ENCODE results near the gene MSI2.

The MSI2 gene

DNA sequence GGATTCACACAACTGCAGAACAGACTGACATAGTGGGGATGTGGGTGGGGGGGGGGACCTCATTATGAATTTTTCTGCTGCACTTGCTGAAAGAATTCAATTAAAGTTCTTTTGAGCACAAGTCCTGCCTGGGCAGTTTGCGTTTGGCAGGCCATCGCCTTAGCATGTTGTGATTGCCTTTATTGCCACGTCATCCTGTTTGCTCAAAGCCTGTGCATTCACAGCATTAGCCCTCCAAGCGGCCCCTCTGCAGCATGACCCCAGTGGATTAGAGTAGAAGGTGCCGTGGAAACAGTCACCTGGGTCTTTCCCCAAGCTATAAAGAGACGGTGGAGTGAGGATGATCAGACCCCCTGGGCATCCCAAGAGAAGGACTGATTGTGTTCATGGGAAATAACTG, 17.2 kb downstream of the MSI2 start:
- DNase-seq, result no peak

DNA sequence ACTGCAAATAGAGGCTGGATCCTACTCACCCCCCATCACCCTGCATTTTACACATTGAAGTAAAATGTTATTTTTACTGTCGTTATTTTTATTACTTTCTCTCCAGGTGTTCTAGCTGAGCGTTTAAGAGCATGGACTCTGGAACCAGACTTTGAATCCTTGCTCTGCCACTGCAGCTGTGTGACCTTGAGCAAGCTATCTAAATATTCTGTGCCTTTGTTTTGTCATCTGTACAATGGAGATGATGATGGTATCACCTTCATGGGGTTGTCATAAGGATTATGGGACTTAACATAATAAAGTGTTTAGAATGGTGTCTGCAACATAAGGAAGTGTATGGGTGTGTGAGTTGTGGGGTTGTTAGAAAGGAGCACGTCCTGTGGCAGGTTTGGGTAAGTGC, 17.8 kb downstream of the MSI2 start:
- DNase-seq, result no peak

DNA sequence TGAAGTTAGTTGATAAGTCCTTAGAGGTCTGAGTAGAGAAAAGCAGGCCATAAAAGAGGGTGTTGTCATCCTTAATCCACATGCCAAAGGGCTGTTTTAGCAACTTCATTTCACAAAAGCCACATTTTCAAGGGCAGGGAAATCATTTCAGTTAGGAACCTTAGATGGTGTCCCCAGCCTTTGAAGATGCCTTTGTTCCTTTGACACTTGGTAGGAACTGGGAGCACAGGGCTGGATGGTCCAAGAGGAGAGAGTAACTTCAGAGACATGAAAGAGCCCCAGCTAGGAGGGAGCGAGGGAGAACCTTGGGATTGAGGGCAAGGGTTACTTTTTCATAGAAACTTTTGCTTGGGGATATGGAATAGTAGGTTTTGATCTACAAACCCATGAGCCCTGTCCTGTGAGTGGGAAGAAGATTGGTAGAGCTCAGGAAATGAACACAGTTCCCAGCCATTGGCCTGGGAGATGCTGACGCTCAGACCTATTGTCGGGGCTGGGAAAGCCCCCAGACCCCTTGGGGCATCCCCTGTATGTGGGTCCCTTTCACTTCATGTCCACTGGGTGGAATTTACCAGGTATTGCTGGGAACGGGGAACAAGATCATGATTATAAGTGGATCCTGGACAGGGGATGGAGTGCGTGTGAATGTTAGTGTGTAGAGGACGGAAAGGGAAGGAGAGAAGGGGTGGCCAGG, 18.9 kb downstream of the MSI2 start:
- DNase-seq, result no peak

DNA sequence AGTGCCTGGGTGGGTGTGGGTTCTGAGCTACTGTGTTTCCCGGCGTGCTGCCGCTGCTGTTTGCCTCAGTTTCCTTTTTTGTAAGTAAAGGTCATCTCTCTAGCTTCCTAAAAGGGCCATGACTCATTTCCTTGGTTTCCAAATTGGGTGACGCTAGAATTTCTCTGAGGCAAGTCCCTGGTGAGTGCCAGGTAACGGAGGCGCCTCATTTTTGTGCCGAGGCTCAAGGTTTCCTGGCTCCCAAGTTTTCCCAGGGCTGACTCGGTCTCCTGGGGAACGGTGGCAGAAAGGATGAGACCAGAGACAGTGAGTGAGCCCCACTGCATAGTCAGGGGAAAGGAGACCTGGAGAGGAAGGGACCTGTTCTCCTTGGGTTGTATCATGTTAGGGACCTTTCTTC, 20.3 kb downstream of the MSI2 start:
- DNase-seq, result no peak

DNA sequence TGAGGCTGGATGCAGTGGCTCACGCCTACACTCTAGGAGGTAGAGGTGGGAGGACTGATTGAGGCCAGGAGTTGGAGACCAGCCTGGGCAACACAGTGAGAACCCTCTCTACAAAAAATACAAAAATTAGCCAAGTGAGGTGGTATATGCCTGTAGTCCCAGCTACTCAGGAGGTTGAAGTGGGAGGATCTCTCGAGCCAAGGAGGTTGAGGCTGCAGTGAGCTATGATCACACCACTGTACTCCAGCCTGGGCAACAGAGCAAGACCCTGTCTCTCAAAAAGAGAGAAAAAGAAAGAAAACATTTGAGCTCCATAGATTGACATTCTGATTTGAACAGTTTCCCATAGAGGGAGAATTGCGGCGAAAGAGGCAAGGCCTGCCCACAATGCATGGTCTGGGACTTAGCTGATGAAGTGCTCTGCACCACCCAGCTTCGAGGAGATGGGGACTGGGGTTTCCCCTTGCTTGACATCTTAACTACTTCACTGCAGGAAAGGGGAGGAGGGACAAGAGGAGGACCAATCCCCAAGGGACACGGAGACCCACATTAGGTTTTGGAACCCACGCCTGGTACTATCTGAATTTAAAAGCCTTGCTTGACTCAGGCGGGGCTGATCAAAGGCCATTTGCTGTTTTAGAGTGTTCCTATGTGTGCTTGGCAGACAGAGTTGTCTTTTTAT, 21.7 kb downstream of the MSI2 start:
- DNase-seq, result no peak

DNA sequence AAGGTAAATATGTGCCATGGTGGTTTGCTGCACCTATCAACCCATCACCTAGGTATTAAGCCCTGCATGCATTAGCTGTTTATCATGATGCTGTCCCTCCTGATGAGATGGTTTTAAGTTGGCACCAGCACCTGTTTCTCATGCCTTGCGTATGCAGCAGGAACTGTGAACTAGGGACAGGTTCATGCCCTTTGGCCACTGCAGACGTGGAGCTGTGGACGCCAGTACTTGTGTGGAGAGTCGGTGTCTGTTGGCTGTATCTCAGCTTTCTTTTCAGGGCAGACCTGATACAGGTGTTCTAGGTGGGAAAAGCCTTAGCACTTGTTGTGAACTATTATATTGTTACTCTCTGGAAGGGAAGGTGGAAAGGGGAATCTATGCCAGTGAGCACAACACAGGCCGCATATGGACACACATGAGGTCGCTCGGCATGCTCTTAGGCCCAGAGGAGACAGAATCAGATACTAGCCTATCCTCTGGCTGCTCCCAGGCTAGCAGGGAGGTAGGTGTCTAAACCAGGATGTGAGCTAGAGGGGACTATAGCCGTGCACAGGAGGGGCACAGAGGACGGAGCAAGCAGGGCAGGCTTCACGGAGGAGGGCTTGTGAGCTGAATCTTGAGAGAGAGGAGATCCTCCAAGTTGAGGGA, 22.5 kb downstream of the MSI2 start:
- DNase-seq, result no peak

DNA sequence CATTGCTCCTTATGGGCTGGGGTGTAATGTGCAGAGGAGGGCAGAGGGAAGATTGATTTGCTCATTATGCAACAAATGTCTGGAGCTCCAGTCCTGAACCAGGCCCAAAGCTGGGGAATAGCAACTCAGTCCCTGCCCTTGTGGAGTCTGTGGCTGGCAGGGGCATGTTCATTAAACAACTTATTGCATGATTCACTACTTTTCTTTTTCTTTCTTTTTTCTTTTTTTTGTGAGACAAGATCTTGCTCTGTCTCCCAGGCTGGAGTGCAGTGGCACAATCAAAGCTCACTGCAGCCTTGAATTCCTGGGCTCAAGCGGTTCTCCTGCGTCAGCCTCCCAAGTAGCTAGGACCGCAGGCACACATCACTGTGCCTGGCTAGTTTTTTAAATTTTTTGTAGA, 23.1 kb downstream of the MSI2 start:
- no peak for DNase-seq

DNA sequence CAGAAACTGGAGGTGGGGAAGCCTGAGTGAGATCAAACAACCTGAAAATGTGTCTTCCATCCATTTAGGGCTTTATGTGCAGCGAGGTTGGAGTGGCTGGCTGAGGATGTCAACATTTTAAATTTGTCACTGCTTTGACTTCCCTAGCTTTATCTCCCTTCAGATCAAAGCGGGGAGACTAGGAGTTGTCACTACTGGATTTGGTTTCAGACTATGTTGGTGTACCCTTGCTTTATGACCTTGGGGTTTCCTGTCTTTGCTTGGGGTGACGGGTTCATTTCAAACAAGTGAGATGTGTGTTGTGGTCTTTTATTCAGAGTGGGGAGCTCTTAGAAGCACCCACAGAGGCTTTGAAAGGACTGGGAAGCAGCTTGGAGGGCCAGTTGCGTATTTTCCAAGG, 25.6 kb downstream of the MSI2 start:
- no peak for DNase-seq

DNA sequence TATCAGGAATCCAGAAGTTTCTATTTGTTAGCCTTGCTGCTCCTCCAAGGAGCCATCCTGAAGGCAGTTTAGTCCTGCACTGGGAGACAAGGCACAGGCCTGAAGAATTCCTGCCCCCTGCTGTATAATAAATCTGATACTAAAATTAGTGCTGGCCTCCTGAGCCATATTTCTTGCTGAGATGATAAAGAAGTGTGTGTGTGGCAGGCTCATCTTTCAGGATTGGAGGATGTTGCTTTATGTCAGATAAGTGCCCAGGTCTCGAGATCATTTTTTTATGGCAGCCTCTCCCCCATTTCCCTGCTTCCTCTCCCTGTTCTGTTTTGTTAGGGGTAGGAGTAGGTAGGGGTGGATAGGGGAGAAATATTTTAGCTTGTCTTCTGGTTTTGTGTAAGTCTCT, 26.0 kb downstream of the MSI2 start:
- DNase-seq, result no peak

DNA sequence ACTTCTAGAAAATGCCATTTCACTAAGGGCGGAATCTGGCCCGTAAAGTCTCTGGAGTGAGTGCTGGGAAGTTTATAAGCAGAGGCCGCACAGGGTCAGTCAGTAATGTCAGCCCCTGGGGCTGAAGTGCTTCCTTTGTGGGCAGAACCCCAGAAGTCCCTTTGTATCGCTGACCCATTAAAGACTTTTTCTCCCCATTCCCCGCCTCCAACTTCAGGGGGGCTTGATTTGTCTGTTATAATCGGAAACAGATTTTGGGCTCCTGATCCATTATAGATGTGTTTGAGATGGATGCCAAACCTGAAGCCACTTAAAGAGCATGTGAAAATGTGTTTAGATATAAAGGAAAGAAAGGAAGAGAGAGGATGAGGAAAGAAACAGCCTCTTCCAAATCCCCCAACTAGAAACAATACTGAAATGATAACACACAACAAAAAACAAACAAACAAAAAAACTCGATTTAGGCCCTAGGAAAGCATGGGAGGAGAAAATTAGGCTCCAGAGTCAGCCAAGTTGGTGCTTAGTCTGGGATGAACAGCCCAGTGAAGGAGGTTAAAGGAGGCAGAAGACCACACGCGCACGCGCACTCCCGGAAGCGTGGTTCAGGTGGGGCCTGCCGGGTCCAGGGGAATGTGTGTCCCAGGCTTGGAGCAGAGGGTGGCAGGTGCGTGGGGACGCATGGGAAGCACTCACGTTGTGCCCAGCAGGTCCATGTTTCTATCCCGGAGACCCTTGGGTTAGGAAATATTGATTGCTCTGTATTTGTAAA, 27.1 kb downstream of the MSI2 start:
- DNase-seq, result no peak

DNA sequence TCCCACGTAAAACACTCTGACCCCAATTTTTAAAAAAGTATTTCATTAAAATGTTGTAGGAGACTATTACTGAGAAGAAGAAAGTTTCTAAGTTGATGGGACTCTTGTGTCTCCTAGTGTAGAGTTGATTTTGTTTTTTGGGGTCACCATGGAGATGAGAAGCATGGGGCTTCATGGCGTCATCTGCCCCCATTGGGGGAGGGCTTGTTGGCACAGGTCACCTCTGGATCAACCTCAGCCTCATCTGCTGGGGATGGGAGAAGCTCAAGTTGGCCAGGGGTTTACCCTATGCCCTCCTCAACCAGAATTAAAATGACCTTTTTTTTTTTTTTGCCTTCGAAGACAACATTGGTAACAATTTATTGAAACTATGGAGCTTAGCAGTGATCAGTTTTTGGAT, 28.3 kb downstream of the MSI2 start:
- no peak for DNase-seq

DNA sequence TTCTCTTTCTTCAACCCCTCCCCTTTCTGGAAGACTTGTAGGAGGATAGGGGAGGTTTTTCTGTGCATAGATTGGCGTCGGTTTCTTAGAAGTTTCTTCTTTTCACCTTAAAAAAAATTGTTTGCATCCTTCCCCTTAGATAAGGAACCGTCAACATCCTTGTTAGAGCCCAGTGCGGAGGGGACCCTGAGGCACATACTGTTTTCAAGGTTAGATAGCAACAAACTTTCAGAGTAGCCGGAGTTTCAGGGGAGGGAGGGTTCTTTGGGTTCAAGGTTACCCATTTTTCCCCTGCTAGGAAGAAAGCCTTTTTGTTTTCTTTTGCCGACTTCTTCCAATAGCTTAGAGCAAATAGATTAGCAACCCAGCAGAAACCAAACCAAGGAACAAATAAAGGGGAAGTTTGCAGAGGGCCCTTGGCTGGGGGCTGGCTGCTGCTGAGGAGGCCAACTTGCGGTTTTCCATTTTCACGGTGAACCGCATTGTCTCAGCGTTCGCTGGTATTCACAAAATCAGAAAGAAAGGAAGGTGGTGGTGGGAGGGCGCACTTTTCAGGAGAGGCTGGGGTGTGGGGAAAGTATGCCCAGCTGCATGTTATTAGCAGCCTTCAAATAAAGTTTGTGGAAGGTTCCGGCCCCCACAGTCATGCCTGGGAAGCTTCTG, 28.8 kb downstream of the MSI2 start:
- peak; percentile 84 for DNase-seq

DNA sequence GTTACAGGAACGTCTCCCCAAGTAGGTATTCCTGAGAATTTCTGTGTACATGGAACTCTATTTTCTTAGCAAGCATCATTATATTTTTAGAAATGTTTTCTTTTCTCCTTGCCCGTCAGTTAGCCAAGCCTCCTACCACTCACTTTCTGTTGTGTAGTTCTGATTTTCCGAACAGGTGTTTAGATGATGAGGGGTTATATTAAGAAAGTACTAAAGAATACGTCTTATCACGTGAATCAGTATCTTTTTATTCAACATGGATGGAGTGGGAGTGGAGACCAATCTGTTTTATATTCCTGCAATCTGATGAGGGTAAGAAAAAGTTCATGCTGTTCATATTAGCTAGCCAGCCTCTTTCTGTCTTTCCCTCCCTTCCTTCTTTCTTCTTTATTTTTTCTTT, 29.4 kb downstream of the MSI2 start:
- DNase-seq, result no peak

DNA sequence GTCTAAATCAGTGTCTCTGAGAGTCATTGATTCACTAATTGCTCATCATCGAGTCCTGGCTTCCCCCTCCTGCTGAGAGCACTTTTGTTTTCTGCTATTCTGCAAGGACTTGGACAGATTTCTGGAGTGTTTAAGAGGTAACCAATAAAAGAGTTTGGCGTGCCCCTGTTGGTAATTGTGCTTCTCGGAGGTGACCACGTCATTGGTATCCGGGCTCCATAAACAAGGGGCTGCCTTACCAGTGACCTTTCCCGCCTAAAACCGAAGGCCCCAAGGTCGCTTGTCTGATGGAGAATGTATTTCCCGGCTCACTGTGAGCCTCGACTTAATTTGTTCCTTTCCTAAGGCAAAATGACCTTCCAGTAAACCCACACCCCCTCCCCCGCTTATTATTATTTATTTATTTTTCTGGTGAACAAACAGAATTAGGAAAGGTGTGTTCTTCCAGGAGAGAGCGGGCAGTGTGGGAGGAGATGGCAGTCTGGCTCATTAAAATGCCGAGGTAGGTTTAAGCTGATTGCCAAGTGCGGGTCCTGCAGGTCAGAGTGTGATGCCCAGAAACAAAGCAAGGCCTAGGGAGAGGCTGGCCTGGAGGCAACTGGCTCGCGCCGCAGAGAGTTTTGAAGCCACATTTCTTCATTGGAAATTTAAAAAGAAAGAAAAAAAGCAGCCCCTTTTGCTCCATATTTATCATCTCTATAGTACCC, 30.2 kb downstream of the MSI2 start:
- no peak for DNase-seq

DNA sequence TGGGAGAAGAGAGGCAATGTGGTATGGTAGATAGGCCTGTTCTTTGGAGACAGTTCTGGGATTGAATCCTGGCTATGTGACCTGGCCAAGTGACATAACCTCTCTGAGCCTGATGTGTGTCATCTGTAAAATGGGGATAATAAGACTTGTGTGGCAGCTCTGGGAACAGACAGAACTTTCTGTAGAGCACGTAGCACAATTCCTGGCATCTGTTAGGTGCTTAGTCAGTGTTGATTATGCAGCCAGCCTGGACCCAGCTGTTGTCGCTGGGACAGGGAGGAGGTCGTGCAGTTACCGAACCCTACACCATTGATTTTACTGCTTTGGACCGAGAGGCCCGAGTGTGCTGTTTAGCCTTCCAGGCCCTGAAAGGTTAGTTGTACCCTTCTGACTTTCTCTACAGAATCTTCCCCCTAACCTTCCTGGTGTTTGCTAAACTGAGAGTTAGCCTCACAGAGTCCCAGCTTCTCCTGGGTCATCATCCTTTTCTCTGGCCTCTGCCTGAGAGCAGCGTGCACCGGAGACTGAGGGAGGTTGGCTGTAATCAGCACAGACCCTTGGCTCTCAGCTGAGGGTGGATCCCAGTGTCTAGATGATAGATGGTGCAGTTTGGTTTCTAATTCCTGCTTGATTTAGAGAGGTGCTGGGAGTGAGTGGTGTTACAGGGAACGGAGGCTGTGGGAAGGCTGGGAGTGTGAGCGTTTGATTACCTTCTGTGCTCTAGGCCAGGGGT, 31.9 kb downstream of the MSI2 start:
- DNase-seq, result no peak

DNA sequence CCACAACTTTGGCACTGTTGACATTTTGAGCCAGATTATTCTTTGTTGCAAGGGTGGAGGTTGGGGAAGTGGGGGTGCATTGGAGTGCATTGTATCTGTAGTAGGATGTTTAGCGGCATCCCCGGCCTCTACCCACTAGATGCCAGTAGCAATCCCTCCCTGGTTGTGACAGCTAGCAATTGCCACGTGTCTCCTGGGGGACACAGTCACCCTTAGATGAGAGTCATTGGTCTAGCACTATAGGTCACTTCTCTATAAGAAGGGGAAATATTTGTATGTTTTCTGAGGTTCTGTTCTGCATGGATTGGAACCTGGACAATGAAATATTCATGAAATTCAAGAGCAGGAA, 32.4 kb downstream of the MSI2 start:
- no peak for DNase-seq

DNA sequence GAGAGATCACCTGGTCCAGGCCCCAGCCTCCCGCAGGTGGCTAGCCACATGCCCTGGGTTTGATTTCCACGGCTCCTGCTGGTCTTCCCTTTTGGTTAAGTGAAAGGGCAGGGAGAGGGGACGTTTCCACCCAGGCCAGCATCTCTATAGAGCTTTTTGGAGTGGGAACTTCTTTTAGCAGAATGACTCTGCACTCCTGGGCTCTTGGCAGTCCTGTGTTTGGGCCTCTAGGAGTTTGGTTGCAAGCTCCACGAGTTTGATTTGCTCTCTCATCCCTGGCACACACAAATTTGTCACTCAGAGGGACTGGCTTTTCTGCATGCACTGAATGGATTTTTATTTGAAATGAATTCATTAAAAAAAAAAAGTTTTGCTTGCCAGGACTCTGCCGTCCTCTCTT, 32.8 kb downstream of the MSI2 start:
- DNase-seq, result no peak

DNA sequence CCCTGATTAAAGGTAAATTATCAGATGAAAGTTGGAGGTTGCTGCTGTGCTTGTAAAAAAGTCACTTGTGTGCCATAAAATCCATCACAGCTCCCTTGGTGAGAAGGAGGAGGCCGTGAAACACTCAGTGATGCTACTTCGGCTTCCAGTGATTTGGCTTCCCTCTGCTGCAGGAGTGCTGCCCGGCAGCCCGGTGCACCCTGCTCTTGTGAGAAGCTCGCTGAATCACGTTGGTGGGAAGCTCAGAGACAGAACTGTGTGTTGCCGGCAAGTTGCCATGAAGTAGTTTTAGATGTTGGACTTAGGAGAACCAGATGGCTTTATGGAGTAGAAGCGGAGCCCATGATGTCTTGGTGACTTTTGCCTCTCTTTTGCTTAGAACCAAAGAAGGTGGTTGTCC, 33.3 kb downstream of the MSI2 start:
- no peak for DNase-seq

DNA sequence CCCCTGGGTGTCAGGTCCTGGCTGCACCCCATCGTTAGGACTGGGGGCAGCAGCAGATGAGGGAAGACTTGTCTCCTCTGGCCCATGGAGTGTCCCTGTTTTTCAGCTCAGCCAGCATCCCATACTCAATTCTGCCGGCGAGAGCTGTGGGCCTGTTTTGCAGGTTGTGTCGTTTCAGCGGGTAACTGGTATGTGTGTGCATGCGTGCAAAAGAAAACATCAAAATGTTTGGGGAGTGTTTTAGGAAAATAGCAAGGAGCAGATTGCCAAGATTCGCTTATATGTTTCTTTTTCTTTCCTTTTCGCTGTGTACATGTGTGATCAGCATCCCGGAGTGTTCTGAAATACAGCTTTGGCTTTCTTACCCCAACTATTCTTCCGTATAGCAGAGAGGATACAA, 34.7 kb downstream of the MSI2 start:
- DNase-seq, result no peak

DNA sequence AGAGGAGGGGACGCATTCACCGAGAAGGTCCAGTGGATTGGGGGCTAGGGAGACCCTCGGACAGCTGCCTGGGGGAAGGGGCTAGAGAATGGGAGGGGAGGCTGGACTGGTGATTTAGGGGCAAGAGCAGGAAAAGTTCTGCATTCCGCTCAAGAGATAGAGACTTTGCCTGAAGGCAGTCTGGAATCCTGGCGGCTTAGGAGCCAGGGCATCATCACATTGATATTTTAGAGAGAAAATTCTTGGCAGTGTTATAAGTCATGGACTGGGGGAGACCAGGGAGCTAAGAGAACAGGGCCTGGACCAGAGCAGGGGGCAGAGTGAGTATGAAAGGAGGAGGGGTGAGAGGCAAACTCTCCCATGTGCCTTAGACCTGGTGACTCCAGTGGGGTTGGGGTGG, 35.8 kb downstream of the MSI2 start:
- no peak for DNase-seq

DNA sequence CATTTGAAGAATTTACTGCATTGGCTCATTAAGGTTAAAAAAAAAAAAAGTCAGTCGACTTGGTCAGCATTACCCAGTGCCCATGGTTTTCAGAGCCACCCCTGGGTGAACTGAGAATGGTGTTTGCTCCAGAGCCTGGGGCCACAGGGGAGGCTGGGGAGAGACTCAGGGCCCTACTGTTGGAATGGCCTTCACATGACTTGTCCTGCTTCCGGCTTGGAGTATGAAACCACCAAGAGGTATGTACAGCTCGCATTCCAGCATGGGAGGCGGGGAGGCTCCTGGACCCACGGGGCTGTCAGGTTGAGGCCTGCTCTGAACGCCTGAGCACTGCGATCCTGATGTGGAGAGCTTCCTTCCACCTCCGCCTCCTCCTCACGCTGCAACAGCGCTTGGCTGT, 36.8 kb downstream of the MSI2 start:
- no peak for DNase-seq

DNA sequence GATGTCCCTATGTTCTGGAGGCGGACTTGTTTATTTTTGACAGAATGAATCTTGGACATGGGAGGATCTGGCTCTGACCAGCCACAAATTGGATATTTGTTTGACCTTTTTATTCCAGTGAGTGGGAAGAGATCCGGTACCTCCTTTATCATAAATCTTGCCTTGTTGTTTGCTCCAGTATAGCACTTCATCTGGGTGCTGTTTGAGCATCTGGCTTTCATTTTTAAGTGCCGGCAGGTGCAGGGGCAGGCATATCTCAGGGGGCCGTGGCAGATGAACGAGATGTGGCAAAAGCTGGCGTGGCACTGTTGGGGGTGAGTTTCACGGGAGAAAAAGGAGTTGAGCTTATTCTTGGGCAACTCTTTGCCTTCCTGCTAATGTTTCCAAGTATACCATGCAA, 37.8 kb downstream of the MSI2 start:
- DNase-seq, result no peak
